Keratinocyte (primary cell): Measurements from ENCODE around the gene LNPEP. TPM values are rescaled to one million over a fixed set of nuclear protein-coding genes. Genes with fewer than 3 reads are reported as not detected.

Experiments
- DNase-seq: peaks from one replicate; pipeline ENCODE4 v3.0.0-alpha.2; 2011; ENCODE audit warnings: low read depth, missing footprints, low spot score
- FAIRE-seq: peaks from 2 replicates; lab custom pipeline; 2011; peaks lifted over from hg19 to GRCh38; lab: Jason Lieb, UNC
- H2AFZ ChIP-seq: 2 replicates; pipeline ENCODE4 v1.6.0; 2012; ENCODE audit warnings: low read length, control low read depth, inconsistent platforms; ENCODE audit not compliant: control insufficient read depth
- H3K27ac ChIP-seq: 2 replicates; pipeline ENCODE4 v1.5.1; 2011; ENCODE audit warnings: low read length; ENCODE audit not compliant: control insufficient read depth, insufficient read depth
- H3K27me3 ChIP-seq: 3 replicates; pipeline ENCODE4 v1.6.0; 2011; ENCODE audit warnings: low read length; ENCODE audit not compliant: control insufficient read depth, insufficient read depth; ENCODE audit errors: extremely low read depth
- H3K36me3 ChIP-seq, 2 experiments: 2 replicates in 1 of 2; 3 replicates in 1 of 2; pipeline ENCODE4 v1.5.1; 2011; ENCODE audit warnings: low read length in 2 of 2, mild to moderate bottlenecking in 1 of 2; ENCODE audit not compliant: control insufficient read depth in 2 of 2, insufficient read depth in 2 of 2; ENCODE audit errors: extremely low read depth in 1 of 2
- H3K4me1 ChIP-seq: 3 replicates; pipeline ENCODE4 v1.5.1; 2011; ENCODE audit warnings: low read length; ENCODE audit not compliant: control insufficient read depth, insufficient read depth; ENCODE audit errors: extremely low read depth
- H3K4me2 ChIP-seq: 3 replicates; pipeline ENCODE4 v1.6.0; 2011; ENCODE audit warnings: low read depth, low read length; ENCODE audit not compliant: control insufficient read depth, insufficient read depth; ENCODE audit errors: extremely low read depth
- H3K4me3 ChIP-seq, 3 experiments: fragments of 200-600 bp in 1 of 3; sonication (generic) in 1 of 3; 2 replicates in 2 of 3; 3 replicates in 1 of 3; pipeline ENCODE4 v1.5.1; 2011 to 2016; ENCODE audit warnings: low read length in 3 of 3, mild to moderate bottlenecking in 3 of 3, control low read depth in 2 of 3, inconsistent platforms in 1 of 3, low read depth in 1 of 3, mixed read lengths in 1 of 3, mixed run types in 1 of 3, moderate library complexity in 1 of 3; ENCODE audit not compliant: control insufficient read depth in 2 of 3, insufficient read depth in 2 of 3; ENCODE audit errors: extremely low read depth in 1 of 3
- H3K79me2 ChIP-seq: 2 replicates; pipeline ENCODE4 v1.6.0; 2012; ENCODE audit warnings: low read length; ENCODE audit not compliant: control insufficient read depth, insufficient read depth
- H3K9ac ChIP-seq: 3 replicates; pipeline ENCODE4 v1.6.0; 2011; ENCODE audit warnings: low read length; ENCODE audit not compliant: control insufficient read depth, insufficient read depth; ENCODE audit errors: extremely low read depth
- H3K9me1 ChIP-seq: 3 replicates; pipeline ENCODE4 v1.6.0; 2011; ENCODE audit warnings: low read length; ENCODE audit not compliant: control insufficient read depth, insufficient read depth; ENCODE audit errors: extremely low read depth
- H3K9me3 ChIP-seq: 2 replicates; pipeline ENCODE4 v1.5.1; 2012; ENCODE audit warnings: low read depth, low read length; ENCODE audit not compliant: control insufficient read depth
- H4K20me1 ChIP-seq: 3 replicates; pipeline ENCODE4 v1.6.0; 2011; ENCODE audit warnings: low read length; ENCODE audit not compliant: control insufficient read depth, insufficient read depth; ENCODE audit errors: extremely low read depth
- EZH2 ChIP-seq: IDR thresholded peaks from one replicate; pipeline ENCODE4 v1.6.1; 2012; ENCODE audit warnings: inconsistent platforms, mild to moderate bottlenecking, low read length, moderate library complexity
- dilution Hi-C: fragments of 300-500 bp; cut with MboI; formaldehyde crosslinking; loops from one replicate; pipeline ENCODE4 v1.7.0; 2020; ENCODE audit warnings: low sequenced_read_pairs; ENCODE audit not compliant: extremely low pct_ligation_motif_present
- polyA plus RNA-seq, 5 experiments: library from polyadenylated mRNA; depleted of rRNA in 3 of 5; stranded (reverse) in 3 of 5; stranded (forward) in 1 of 5; unstranded in 1 of 5; fragments of >200 nt; gene quantifications; 1 replicate in 1 of 5; 2 replicates in 3 of 5; 3 replicates in 1 of 5; pipeline versions ENCODE4 v1.2.1 to v1.2.3, GENCODE V29; 2011 to 2012; ENCODE audit warnings: missing spikeins in 2 of 5, low read depth in 1 of 5, low replicate concordance in 1 of 5
- TF ChIP-seq, protein P1 (sequence below), 3 experiments: IDR thresholded peaks in 1 of 3; conservative IDR thresholded peaks in 1 of 3; optimal IDR thresholded peaks in 1 of 3; 2 replicates in 2 of 3; 3 replicates in 1 of 3; pipeline versions ENCODE3 to v1.5.1; 2011; ENCODE audit warnings: low read length in 3 of 3, mild to moderate bottlenecking in 3 of 3, moderate library complexity in 2 of 3, control low read depth in 1 of 3, inconsistent platforms in 1 of 3; ENCODE audit not compliant: insufficient read depth in 2 of 3; ENCODE audit errors: extremely low read depth in 1 of 3

The LNPEP gene
- polyA plus RNA-seq, 1 donor (not counting 4 experiments of a cell fraction or from before 2014, with no cell fraction given): 26.6 TPM

DNA sequence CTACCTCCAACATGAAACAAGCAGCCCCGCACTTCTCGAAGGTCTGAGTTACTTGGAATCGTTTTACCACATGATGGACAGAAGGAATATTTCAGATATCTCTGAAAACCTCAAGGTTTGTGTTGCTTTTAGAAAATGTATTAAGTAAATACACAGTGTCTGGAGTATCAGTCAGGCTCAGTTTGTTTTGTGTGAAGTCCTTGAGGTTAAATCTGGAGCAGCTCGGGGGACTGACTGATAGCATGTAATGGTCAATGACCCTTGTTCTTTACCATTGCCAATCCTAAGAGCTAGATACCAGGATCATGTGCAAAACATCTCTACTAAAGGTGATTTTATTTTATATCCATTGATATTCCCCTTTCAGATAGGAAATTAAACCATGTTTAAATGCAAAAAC, 26.9 kb upstream of the LNPEP start:
- H3K4me1 ChIP-seq: no peaks in the 10 kb centered on the region
- no peak overlapping the region for H3K4me2 ChIP-seq
- no peaks in the 10 kb centered on the region for H4K20me1 ChIP-seq
- no peak overlapping the region for H3K4me3 ChIP-seq
- TF ChIP-seq, protein P1, sequence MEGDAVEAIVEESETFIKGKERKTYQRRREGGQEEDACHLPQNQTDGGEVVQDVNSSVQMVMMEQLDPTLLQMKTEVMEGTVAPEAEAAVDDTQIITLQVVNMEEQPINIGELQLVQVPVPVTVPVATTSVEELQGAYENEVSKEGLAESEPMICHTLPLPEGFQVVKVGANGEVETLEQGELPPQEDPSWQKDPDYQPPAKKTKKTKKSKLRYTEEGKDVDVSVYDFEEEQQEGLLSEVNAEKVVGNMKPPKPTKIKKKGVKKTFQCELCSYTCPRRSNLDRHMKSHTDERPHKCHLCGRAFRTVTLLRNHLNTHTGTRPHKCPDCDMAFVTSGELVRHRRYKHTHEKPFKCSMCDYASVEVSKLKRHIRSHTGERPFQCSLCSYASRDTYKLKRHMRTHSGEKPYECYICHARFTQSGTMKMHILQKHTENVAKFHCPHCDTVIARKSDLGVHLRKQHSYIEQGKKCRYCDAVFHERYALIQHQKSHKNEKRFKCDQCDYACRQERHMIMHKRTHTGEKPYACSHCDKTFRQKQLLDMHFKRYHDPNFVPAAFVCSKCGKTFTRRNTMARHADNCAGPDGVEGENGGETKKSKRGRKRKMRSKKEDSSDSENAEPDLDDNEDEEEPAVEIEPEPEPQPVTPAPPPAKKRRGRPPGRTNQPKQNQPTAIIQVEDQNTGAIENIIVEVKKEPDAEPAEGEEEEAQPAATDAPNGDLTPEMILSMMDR (optimal IDR thresholded peaks at IDR 0.05 in 1 of 3, IDR thresholded peaks at IDR 0.05 in 1 of 3, conservative IDR thresholded peaks at IDR 0.05 in 1 of 3; ENCODE audit: extremely low read depth in 1 of 3, insufficient read depth in 2 of 3, low read length in 3 of 3): no peak
- TF ChIP-seq EZH2: no peak
- no peaks in the 10 kb centered on the region for H3K27me3 ChIP-seq
- no peak overlapping the region for H3K27ac ChIP-seq
- H3K79me2 ChIP-seq: no peaks in the 10 kb centered on the region
- dilution Hi-C loops: no loop called here
- no peak for FAIRE-seq
- H3K9me3 ChIP-seq: no peaks in the 10 kb centered on the region
- no peak overlapping the region for H3K9ac ChIP-seq
- no peaks in the 10 kb centered on the region for H3K36me3 ChIP-seq
- no peak overlapping the region for H2AFZ ChIP-seq
- no peak for DNase-seq
- no peaks in the 10 kb centered on the region for H3K9me1 ChIP-seq

DNA sequence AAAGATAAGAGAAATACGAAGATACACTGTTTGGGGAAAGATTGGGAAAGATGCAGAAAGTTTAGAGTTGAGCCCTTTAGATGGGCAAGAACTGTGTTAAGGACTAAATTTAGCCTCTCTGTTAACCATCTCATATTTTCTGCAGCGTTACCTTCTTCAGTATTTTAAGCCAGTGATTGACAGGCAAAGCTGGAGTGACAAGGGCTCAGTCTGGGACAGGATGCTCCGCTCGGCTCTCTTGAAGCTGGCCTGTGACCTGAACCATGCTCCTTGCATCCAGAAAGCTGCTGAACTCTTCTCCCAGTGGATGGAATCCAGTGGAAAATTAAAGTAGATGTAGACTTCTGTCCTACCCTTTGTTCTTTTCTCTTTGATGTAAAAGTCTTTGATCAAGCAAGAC, 26.4 kb upstream of the LNPEP start:
- H3K27ac ChIP-seq: no peak overlapping the region
- dilution Hi-C loops: no loop called here
- H3K9me1 ChIP-seq: no peaks in the 10 kb centered on the region
- DNase-seq (no peak), FAIRE-seq (no peak)
- no peaks in the 10 kb centered on the region for H3K79me2 ChIP-seq
- H3K27me3 ChIP-seq: no peaks in the 10 kb centered on the region
- no peak overlapping the region for H3K4me3 ChIP-seq
- H3K9ac ChIP-seq: no peak overlapping the region
- no peaks in the 10 kb centered on the region for H3K9me3 ChIP-seq
- H4K20me1 ChIP-seq: no peaks in the 10 kb centered on the region
- H3K4me1 ChIP-seq: no peaks in the 10 kb centered on the region
- TF ChIP-seq, protein P1 (optimal IDR thresholded peaks at IDR 0.05 in 1 of 3, IDR thresholded peaks at IDR 0.05 in 1 of 3, conservative IDR thresholded peaks at IDR 0.05 in 1 of 3; ENCODE audit: extremely low read depth in 1 of 3, insufficient read depth in 2 of 3, low read length in 3 of 3): no peak
- TF ChIP-seq EZH2: no peak
- no peak overlapping the region for H2AFZ ChIP-seq
- no peak overlapping the region for H3K4me2 ChIP-seq
- peaks cover 0 to under 1% of the 10 kb centered on the region in 2 experiments for H3K36me3 ChIP-seq
